ENCODE measurements around the gene ARHGAP18.

GRCh38 chr6:129632172-129632613 is 77.8 kb downstream of the ARHGAP18 start:
- TF ChIP-seq, protein P1, sequence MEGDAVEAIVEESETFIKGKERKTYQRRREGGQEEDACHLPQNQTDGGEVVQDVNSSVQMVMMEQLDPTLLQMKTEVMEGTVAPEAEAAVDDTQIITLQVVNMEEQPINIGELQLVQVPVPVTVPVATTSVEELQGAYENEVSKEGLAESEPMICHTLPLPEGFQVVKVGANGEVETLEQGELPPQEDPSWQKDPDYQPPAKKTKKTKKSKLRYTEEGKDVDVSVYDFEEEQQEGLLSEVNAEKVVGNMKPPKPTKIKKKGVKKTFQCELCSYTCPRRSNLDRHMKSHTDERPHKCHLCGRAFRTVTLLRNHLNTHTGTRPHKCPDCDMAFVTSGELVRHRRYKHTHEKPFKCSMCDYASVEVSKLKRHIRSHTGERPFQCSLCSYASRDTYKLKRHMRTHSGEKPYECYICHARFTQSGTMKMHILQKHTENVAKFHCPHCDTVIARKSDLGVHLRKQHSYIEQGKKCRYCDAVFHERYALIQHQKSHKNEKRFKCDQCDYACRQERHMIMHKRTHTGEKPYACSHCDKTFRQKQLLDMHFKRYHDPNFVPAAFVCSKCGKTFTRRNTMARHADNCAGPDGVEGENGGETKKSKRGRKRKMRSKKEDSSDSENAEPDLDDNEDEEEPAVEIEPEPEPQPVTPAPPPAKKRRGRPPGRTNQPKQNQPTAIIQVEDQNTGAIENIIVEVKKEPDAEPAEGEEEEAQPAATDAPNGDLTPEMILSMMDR (IDR thresholded peaks at IDR 0.05) = no peak
- TF ChIP-seq POLR2A (IDR thresholded peaks at IDR 0.05) = no peak

Data from lower leg skin (tissue), 3 donors.